ENCODE measurements around the gene ACCS. TPM values are rescaled to one million over a fixed set of nuclear protein-coding genes. Genes with fewer than 3 reads are reported as not detected.

ACCS gene
- total and polyA plus RNA-seq, 2 of the 4 experiments (the other 2 are of a cell fraction): 1.8 to 7.3 TPM

- Histone ChIP-seq H3K27ac (ENCODE audit: insufficient read depth, low read length) (no peak overlapping the region), H4K5ac (ENCODE audit: low read depth, low read length) (no peak overlapping the region), H3K4ac (ENCODE audit: low read depth, low read length) (no peak overlapping the region), H3K9me1 (ENCODE audit: insufficient read depth, low read length) (no peaks in the 10 kb centered on the region), H3K79me1 (ENCODE audit: low read depth in 1 of 2, low read length in 2 of 2) (no peaks in the 10 kb centered on the region), H4K20me1 (ENCODE audit: insufficient read depth, low read length) (no peaks in the 10 kb centered on the region), H3K4me2 (ENCODE audit: low read depth, low read length) (no peak overlapping the region), H3K14ac (replicated peaks; ENCODE audit: low read depth, low read length) (no peak overlapping the region), H3K4me3 (ENCODE audit: insufficient read depth, low read depth, low read length) (no peak overlapping the region), H3K9ac (ENCODE audit: low read depth, low read length) (no peak overlapping the region), H3K23ac (ENCODE audit: low read depth, low read length) (no peak overlapping the region), H2AFZ (replicated peaks; ENCODE audit: low read length, poor library complexity) (no peak overlapping the region), H3K9me3 (ENCODE audit: control insufficient read depth, insufficient read depth, low read length) (no peaks in the 10 kb centered on the region), H3K18ac (ENCODE audit: low read depth, low read length) (no peak overlapping the region), H3K27me3 (ENCODE audit: control insufficient read depth, insufficient read depth, low read length) (peaks cover 14% of the 10 kb centered on the region), H2AK9ac (replicated peaks; ENCODE audit: low read depth, low read length, poor library complexity) (no peak overlapping the region), H2BK5ac (ENCODE audit: low read depth, low read length, poor library complexity, severe bottlenecking) (no peak overlapping the region), H2BK120ac (ENCODE audit: low read depth, low read length) (no peak overlapping the region), H4K91ac (ENCODE audit: insufficient read depth, low read depth, low read length) (no peak overlapping the region), H2BK20ac (ENCODE audit: low read depth, low read length) (no peak overlapping the region), H2BK15ac (ENCODE audit: low read depth, low read length) (no peak overlapping the region), H3K56ac (ENCODE audit: extremely low read depth, insufficient read depth, low read length) (no peak overlapping the region), H3K36me3 (ENCODE audit: control insufficient read depth, insufficient read depth, low read length) (no peaks in the 10 kb centered on the region), H2AK5ac (ENCODE audit: low read depth, low read length) (no peak overlapping the region), H3K4me1 (ENCODE audit: control insufficient read depth, insufficient read depth, low read length) (0 out of 2 replicates have a peak, but pooled peaks cover 1% of the 10 kb centered on the region), H4K8ac (ENCODE audit: low read depth in 2 of 2, low read length in 2 of 2) (no peak overlapping the region)
- in situ Hi-C loops (cut with MboI; ENCODE audit: low sequenced_read_pairs) (no loop called here), dilution Hi-C loops (cut with HindIII; ENCODE audit: low sequenced_read_pairs, unreplicated experiment) (loop anchor here (25.0 kb wide), 1 partner anchor 125 kb away; no protein-coding TSS in a partner anchor), intact Hi-C loops (cut with micrococcal nuclease) (loop anchor here (1.0 to 2.0 kb wide), 2 partner anchors 93 to 147 kb away; no protein-coding TSS in a partner anchor)
- TF ChIP-seq, protein P1, sequence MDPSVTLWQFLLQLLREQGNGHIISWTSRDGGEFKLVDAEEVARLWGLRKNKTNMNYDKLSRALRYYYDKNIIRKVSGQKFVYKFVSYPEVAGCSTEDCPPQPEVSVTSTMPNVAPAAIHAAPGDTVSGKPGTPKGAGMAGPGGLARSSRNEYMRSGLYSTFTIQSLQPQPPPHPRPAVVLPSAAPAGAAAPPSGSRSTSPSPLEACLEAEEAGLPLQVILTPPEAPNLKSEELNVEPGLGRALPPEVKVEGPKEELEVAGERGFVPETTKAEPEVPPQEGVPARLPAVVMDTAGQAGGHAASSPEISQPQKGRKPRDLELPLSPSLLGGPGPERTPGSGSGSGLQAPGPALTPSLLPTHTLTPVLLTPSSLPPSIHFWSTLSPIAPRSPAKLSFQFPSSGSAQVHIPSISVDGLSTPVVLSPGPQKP (IDR thresholded peaks at IDR 0.05; ENCODE audit: borderline replicate concordance, low read depth, low read length): no peak
- TF ChIP-seq CTCF (conservative IDR thresholded peaks at IDR 0.05; ENCODE audit: low read depth, low read length) (no peak), MAZ (IDR thresholded peaks at IDR 0.05; ENCODE audit: borderline replicate concordance, low read depth, low read length) (no peak), RCOR1 (IDR thresholded peaks at IDR 0.05; ENCODE audit: insufficient replicate concordance, low read length) (no peak), RAD21 (IDR thresholded peaks at IDR 0.05; ENCODE audit: low read length) (no peak), CEBPB (IDR thresholded peaks at IDR 0.05; ENCODE audit: low read depth, low read length) (no peak), BHLHE40 (IDR thresholded peaks at IDR 0.05; ENCODE audit: low read depth, low read length) (no peak)
- ATAC-seq (ENCODE audit: low read depth) (no peak; the same call in 1 of the 2 replicates), DNase-seq (no peak)
- no TSS peak for BruUV-seq (replicated peaks)
- WGBS, 2 experiments (ENCODE audit: extremely low coverage in 2 of 2, insufficient read length in 1 of 2): no CpG with 5 or more reads among the region's 2 CpGs
- POLR2A ChIA-PET (ENCODE audit: unreplicated experiment): no interaction called here
- CTCF ChIA-PET: interaction anchor here (0.6 to 1.6 kb wide), 3 partner anchors 132 to 153 kb away, joined by 3 to 8 read pairs (median 3); no protein-coding TSS in a partner anchor
These were observed 28.4 kb upstream of the ACCS start for GRCh38 chr11:44037658-44037998.

All from IMR-90 (cell line).